ENCODE data around the gene ITGA1.
A peak's percentile ranks its signal among the peaks of the same experiment; 100 is the strongest.

Gene ITGA1

DNA sequence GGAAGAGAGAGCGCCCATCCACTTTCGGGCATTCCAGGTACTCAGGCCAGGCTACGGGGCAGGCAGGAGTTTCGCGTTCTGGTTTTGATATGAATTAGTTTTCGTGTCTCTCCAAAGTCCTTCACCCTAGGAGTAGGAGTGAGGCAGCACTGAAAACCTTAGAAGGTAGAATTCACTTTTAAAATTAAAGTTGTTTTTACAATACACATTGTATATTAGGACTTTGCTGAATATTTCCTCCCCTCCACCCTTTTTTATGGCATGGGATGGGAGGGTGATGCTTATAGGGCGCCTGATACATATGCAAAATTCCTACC, 747 bp downstream of the ITGA1 start:
- H3K4me3 ChIP-seq (ENCODE audit: control insufficient read depth, low read depth, low read length) = peak overlapping the region; percentile 71
- TF ChIP-seq, protein P1, sequence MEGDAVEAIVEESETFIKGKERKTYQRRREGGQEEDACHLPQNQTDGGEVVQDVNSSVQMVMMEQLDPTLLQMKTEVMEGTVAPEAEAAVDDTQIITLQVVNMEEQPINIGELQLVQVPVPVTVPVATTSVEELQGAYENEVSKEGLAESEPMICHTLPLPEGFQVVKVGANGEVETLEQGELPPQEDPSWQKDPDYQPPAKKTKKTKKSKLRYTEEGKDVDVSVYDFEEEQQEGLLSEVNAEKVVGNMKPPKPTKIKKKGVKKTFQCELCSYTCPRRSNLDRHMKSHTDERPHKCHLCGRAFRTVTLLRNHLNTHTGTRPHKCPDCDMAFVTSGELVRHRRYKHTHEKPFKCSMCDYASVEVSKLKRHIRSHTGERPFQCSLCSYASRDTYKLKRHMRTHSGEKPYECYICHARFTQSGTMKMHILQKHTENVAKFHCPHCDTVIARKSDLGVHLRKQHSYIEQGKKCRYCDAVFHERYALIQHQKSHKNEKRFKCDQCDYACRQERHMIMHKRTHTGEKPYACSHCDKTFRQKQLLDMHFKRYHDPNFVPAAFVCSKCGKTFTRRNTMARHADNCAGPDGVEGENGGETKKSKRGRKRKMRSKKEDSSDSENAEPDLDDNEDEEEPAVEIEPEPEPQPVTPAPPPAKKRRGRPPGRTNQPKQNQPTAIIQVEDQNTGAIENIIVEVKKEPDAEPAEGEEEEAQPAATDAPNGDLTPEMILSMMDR (IDR thresholded peaks at IDR 0.05; ENCODE audit: control insufficient read depth, insufficient read depth, low read depth, low read length, missing control alignments) = no peak

DNA sequence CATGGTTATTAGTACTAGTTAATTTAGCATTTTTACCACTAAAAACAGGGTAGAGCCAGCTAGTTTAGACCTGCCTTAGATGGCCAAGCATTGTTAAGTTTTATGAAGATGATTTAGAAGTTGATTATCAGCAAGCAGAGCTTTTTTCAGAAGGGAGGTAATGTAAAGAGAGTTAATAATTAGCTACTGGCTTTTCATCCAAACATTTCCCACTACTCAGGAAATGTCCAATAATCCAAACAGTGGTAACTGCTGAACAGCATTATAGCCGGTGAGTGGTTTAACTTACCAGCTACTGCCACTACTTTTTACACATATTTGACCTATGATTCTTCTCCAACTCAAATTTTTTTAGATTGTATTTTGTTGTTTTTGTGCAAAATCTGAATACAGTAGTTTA, 1.7 kb downstream of the ITGA1 start:
- TF ChIP-seq, protein P1 (IDR thresholded peaks at IDR 0.05; ENCODE audit: control insufficient read depth, insufficient read depth, low read depth, low read length, missing control alignments) = no peak
- H3K4me3 ChIP-seq (ENCODE audit: control insufficient read depth, low read depth, low read length) = peak overlapping the region; percentile 71
- no peak for DNase-seq (ENCODE audit: low read depth)

More for the DNA sequence above, 747 bp downstream of the ITGA1 start:
- DNase-seq (ENCODE audit: low read depth) = no peak

DNA sequence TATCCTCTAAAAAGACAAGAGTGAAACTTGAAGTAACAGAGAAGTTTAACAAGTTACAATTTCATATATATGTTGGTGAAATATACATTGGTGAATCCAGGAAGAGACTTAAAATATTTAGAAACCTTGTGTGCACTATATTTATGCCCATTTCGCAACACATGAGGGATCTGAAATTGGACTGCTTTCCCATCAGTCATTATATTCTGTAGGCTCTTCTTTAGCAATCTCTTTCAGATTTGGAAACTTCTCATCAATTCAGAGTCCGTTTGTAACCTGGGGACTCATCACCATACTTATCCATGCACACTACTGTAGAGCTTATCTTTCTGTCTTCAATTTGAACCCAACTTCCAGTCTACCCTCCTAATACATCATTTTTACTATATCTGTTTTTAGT, 2.1 kb downstream of the ITGA1 start:
- TF ChIP-seq, protein P1 (IDR thresholded peaks at IDR 0.05; ENCODE audit: control insufficient read depth, insufficient read depth, low read depth, low read length, missing control alignments) = no peak
- DNase-seq (ENCODE audit: low read depth) = no peak
- no peak overlapping the region for H3K4me3 ChIP-seq (ENCODE audit: control insufficient read depth, low read depth, low read length)

DNA sequence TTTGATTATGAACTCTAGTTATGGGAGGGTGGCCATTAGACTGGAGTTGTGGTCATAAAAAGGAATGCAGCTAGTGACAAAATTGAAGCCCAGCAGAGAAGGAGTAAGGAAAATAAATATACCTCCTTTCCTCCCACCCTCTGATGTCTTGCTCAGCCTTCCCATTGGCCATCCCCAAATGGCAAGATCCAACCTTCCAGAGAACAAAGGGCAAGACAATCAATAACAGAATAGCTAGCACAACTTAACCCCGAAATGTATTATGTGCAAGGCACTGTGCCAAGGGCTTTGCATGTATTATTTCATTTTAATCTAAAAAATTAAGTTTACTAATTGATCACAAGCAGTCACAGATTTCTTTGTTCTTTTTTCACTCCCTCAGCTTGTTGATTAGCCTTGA, 3.6 kb downstream of the ITGA1 start:
- TF ChIP-seq, protein P1 (IDR thresholded peaks at IDR 0.05; ENCODE audit: control insufficient read depth, insufficient read depth, low read depth, low read length, missing control alignments) = no peak
- no peak overlapping the region for H3K4me3 ChIP-seq (ENCODE audit: control insufficient read depth, low read depth, low read length)
- no peak for DNase-seq (ENCODE audit: low read depth)

DNA sequence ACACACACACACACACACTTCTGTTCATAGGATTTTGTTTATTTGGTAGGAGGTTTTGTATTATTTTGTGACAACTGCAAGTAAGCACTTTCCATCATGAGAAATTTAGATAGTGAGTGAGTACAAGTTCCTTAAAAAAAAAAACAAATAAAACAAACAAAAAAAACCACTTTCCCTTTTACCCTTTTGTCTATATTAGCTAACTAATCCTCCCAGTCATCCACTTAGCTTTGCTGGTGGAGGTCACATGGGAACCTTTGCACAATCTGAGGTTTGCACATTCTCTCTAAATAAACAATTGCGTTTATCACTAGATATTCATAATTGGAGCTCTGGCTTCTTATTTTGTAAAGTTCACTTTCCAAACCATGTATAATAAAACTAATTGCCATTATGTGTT, 6.8 kb downstream of the ITGA1 start:
- TF ChIP-seq, protein P1 (IDR thresholded peaks at IDR 0.05; ENCODE audit: control insufficient read depth, insufficient read depth, low read depth, low read length, missing control alignments) = no peak
- no peak for DNase-seq (ENCODE audit: low read depth)
- no peak overlapping the region for H3K4me3 ChIP-seq (ENCODE audit: control insufficient read depth, low read depth, low read length)

DNA sequence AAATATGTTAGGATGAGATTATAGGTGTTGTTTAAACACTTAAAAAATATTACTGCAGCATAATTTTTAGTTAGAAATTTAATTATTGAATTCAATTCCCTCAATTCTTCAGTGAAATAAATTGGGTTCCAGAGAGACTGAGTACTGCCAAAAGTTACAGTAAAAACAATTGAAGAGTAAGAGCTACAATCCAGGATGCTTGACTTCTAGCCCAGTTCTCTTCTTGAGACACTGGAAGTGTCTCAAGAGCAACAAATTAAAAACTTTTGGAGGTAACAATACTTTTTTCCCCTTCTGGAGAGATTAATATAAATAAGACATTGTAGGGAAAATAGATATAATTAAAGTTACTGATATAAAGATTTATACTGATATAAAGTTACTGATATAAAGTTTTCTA, 8.3 kb downstream of the ITGA1 start:
- DNase-seq (ENCODE audit: low read depth) = no peak
- H3K4me3 ChIP-seq (ENCODE audit: control insufficient read depth, low read depth, low read length) = no peak overlapping the region
- TF ChIP-seq, protein P1 (IDR thresholded peaks at IDR 0.05; ENCODE audit: control insufficient read depth, insufficient read depth, low read depth, low read length, missing control alignments) = no peak

DNA sequence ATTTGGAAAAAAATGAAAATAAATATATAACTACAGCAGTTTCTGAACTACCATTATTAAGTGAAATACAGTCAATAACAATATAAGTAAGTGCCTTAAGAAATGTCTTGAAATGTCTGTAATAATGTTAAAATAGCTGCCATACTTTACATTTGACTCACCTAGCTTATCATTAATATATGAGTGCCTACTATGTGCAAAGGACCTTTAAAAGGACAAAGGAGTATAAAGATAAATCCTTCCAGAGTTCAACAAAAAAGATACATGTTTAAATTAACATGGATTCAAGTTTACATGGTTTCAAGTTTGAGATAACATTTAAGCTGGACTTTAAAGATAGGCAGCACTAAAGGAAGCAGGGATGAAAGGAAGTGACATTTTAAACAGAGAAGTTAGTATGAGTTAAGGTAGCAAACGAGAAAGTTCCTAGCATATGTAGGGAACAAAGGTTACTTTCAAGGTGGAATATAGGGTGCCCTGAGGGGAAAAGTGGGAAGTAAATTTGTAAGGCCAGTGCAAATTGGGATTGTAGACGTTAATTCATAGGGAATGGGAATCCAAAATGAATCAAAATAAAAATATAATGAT, 8.9 kb downstream of the ITGA1 start:
- TF ChIP-seq, protein P1 (IDR thresholded peaks at IDR 0.05; ENCODE audit: control insufficient read depth, insufficient read depth, low read depth, low read length, missing control alignments) = no peak
- no peak for DNase-seq (ENCODE audit: low read depth)
- no peak overlapping the region for H3K4me3 ChIP-seq (ENCODE audit: control insufficient read depth, low read depth, low read length)

Measured in AG09309 (cell line).